Activated CD4-positive, alpha-beta T cell treated with anti-CD3 and anti-CD28 coated beads, Interleukin-2, amount 50 U/mL, for 48 hours (primary cell): ENCODE measurements around the gene MYB.
A peak's percentile ranks its signal among the peaks of the same experiment; 100 is the strongest.
"Not testable (repeated sequence)": the region's sequence is repeated elsewhere in the genome, so short reads cannot be mapped to it uniquely, and the experiment has no call there.

Experiments
- DNase-seq, 2 experiments: peaks; one replicate each; pipeline ENCODE4 v3.0.0-alpha.2; 2020

MYB gene

GRCh38 chr6:135224037-135224647 lies 43.0 kb downstream of the MYB start:
- DNase-seq: no peak

GRCh38 chr6:135225911-135226310 lies 44.8 kb downstream of the MYB start:
- DNase-seq: no peak

DNA sequence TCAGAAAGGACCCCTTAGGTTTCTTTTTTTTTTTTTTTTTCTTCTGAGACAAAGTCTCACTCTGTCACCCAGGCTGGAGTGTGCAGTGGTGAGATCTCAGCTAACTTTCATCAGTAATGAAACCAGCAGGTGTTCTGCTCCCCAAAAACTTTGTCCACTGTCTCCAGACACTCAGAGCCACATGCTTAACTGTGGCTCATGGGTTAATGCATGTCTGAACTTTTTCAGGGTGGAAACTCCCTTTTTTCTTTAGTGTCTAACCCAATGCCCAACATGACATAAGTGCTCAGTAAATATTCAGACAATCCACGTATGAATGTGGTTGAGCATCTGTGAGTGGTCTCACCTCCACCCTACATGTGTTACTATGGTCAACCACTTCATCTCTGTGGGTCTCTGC lies 45.4 kb downstream of the MYB start:
- DNase-seq: no peak

GRCh38 chr6:135227349-135227748 lies 46.2 kb downstream of the MYB start:
- DNase-seq: no peak

DNA sequence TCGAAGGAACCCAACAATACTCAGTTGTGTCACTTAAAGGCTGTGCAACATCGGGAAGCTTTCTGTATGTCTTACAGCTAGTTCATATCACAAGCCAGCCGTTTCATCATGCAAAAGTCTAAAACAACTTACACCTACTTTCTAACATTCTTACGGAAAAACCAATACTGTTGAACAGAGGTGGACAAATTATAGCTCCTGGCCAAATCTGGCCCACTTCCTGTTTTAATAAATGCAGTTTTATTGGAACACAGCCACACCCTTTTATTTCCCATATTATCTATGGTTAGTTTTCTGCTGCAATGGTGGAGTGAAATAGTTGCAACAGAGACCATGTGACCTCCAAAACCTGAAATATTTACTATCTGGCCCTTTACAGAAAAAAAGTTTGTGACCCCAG lies 46.6 kb downstream of the MYB start:
- DNase-seq: no peak

- DNase-seq: no peak
Measured at GRCh38 chr6:135228486-135228885, 47.4 kb downstream of the MYB start.

DNA sequence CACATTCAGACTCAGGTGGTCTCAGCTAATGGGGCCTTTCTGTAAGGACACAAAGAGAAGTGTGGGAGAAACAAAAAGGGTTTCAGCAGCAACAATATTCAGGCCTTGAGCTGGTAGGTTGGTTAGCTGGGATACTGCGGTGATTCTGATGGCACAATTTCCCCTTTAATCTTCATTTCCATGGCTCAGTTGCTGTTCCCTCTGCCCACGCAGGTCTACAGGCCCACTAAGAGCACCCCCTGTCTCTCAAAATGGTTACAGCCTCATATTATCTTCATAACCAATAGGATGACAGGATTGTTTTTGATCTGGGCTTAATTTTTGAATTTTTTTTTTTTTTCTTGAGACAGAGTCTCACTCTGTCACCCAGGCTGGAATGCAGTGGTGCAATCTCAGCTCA lies 48.9 kb downstream of the MYB start:
- no peak for DNase-seq

- DNase-seq: no peak
Measured at GRCh38 chr6:135230711-135231468, 49.8 kb downstream of the MYB start.

DNA sequence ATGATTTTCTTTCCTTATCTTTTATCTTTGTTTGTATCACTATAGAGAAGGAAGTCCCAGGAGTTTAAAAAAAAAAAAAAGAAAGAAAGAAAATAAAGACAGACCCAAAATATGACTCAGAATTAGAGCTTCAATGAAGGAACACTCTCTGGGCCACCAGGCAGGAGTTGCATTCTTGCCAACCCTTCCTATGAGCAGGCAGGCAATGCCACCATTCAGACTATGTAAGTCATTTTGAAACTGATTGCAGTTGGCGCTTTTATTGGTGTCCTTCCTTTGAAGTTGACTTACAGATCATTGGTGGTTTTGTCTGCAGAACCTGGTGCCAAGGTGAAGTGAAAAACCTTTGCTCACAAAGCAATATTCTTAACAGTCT lies 50.3 kb downstream of the MYB start:
- DNase-seq: peak; percentile 18 to 37

GRCh38 chr6:135233686-135234491 lies 52.8 kb downstream of the MYB start:
- no peak for DNase-seq

DNA sequence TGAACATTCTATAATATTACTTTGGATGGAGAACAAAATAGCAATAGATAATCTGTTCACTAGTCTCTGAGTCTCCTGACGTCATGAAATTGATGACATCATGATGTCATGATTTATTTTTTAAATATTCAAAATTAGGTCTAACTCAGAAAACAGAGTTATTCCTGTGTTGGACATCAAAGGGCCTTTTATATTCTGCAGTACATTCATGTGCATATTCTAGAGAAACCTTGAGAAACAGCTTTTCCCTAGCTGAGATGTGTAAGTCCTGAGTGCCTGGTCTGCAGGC lies 53.3 kb downstream of the MYB start:
- no peak for DNase-seq

DNA sequence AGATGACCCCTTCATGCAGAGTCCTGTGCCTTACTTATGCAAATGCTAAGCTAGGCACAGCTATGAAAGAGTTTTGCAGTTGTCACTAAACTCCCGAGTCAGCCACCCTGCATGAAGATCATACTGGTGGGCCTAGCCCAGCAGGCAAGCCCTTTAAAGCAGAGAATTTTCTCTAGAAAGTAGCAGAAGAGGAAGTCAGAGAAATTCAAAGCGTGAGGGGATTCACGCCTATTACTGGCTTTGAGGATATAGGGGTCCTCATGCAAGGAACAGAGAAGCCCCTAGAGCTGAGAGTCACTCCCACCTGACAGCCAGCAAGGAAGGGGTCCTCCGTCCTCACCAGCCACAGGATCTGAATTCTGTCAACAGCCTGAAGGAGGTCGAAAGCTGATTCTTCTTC lies 54.6 kb downstream of the MYB start:
- no peak for DNase-seq

DNA sequence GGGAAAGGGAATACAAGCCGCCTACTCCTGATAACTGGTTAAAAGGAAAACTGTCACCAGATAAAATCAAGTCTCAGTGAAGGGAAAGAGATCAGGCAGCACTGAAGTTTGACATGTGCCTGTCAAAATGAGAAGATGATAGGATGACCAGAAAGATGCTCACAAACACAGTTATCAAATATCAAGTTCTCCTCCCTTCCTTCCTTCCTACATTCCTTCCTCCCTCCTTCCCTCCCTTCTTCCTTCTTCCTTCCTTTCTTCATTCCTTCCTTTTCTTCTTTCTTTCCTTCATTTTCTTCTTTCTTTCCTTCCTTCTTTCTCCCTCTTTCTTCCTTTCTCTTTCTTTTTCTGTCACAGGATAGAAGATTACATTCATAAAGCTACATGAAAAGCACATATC lies 55.2 kb downstream of the MYB start:
- DNase-seq: no peak

DNA sequence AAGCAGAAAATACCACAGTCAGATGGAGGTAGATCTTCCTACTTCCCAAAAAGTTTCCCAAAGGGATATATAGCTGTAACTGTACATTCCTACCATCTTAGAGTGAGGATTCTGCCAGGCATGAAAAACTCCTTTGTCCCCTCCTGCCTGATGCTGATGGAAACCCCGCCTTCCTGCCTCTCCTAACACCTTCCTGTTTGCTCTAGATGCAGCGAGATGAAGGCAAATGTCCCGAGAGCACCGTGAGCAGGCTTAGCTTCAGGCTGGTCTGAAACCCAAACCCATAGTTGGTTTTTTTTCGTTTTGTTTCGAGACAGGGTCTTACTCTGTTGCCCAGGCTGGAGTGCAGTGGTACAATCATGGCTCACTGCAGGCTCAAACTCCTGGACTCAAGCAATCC lies 55.6 kb downstream of the MYB start:
- no peak for DNase-seq

GRCh38 chr6:135240711-135241110 lies 59.6 kb downstream of the MYB start:
- DNase-seq: no peak

GRCh38 chr6:135243871-135244796 lies 63.0 kb downstream of the MYB start:
- no peak for DNase-seq

- no peak for DNase-seq
Measured at GRCh38 chr6:135244805-135245204, 63.7 kb downstream of the MYB start.

DNA sequence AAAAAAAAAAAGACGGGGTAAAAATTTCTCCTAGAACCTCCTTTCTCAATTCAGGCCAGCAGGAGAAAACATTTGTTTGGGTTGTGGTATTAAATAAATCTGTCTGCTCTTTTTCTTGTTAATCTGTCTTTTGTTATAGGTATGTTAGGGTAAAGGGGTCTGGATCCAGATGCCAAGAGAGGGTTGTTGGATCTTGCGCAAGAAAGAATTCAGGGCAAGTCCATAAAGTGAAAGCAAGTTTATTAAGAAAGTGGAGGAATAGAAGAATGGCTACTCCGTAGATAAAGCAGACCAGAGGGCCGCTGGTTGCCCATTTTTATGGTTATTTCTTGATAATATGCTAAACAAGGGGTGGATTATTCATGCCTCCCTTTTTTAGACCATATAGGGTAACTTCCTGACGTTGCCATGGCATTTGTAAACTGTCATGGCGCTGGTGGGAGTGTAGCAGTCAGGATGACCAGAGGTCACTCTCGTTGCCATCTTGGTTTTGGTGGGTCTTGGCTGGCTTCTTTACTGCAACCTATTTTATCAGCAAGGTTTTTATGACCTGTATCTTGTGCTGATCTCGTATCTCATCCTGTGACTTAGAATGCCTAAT lies 65.4 kb downstream of the MYB start:
- DNase-seq: not testable (repeated sequence)

- DNase-seq: no peak
Measured at GRCh38 chr6:135250234-135250633, 69.1 kb downstream of the MYB start.

GRCh38 chr6:135250751-135251497 lies 69.8 kb downstream of the MYB start:
- DNase-seq: no peak

- no peak for DNase-seq
Measured at GRCh38 chr6:135251498-135252441, 70.7 kb downstream of the MYB start.
